ENCODE measurements around the gene C1QTNF9. TPM values are rescaled to one million over a fixed set of nuclear protein-coding genes. Genes with fewer than 3 reads are reported as not detected.

Gene C1QTNF9
- total RNA-seq, 4 donors from 2014 or later = 0.28 to 0.70 TPM; not detected in 2

DNA sequence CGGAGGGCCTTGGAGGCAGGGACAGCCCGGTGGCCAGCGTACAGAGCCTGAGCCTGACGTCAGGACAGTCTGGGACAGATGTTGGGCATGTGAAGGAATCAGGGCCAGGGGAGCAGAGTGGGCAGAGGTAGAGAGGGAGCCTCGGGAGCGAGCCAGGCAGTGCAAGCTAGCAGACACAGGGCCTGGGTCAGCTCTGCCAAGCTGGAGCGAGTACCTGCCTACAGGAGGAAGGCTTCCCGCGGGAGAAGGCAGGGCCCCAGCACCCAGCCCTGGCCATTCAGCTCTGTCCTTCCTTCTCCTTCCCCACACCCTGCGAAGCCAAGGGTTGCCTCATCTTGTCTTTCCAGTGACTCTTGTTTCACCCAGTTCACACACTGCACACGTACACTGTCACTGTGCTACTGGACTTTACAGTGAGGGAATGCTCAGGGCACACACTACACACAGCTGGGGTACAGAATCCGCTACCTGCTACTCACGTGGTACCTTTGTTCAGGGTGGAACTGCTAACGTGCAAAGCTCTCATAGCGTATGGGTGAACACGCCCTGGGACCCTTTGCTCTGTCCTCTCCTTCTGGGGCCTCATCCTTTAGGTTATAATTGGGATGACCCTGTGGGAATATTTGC is 9.8 kb upstream of the C1QTNF9 start:
- Histone ChIP-seq H3K27me3 (no peaks in the 10 kb centered on the region), H3K4me3 (no peak overlapping the region), H3K36me3 (no peaks in the 10 kb centered on the region), H3K4me1 (no peaks in the 10 kb centered on the region), H3K27ac (no peak overlapping the region), H3K9me3 (no peaks in the 10 kb centered on the region)
- no peak for TF ChIP-seq POLR2A (IDR thresholded peaks at IDR 0.05)
- TF ChIP-seq, protein P1, sequence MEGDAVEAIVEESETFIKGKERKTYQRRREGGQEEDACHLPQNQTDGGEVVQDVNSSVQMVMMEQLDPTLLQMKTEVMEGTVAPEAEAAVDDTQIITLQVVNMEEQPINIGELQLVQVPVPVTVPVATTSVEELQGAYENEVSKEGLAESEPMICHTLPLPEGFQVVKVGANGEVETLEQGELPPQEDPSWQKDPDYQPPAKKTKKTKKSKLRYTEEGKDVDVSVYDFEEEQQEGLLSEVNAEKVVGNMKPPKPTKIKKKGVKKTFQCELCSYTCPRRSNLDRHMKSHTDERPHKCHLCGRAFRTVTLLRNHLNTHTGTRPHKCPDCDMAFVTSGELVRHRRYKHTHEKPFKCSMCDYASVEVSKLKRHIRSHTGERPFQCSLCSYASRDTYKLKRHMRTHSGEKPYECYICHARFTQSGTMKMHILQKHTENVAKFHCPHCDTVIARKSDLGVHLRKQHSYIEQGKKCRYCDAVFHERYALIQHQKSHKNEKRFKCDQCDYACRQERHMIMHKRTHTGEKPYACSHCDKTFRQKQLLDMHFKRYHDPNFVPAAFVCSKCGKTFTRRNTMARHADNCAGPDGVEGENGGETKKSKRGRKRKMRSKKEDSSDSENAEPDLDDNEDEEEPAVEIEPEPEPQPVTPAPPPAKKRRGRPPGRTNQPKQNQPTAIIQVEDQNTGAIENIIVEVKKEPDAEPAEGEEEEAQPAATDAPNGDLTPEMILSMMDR (IDR thresholded peaks at IDR 0.05) = no peak
- intact Hi-C loops (cut with DNase I; ENCODE audit: low total_unique reads) = no loop called here
- DNase-seq = no peak

DNA sequence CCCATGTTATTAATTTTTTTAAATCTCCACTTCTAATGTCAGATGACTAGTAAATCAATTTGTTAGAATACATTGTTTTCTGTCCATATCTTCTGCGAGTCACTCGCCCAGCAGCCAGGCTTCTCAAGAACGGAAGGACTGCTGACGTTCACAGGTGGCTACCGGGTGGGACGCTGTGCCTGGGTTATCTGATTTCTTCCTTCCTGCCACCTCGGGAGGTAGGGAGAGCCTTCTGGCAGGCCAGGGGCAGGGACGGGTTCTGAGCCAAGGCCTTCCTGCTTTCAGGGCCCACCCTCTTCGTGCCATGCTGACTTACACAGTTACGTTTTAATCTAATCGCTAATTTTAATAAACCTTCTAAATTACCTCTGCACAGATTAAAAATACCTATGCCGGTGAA is 7.9 kb upstream of the C1QTNF9 start:
- Histone ChIP-seq H3K9me3 (no peaks in the 10 kb centered on the region), H3K27me3 (no peaks in the 10 kb centered on the region), H3K36me3 (no peaks in the 10 kb centered on the region), H3K4me3 (no peak overlapping the region), H3K4me1 (no peaks in the 10 kb centered on the region), H3K27ac (no peak overlapping the region)
- TF ChIP-seq, protein P1 (IDR thresholded peaks at IDR 0.05) = no peak
- TF ChIP-seq POLR2A (IDR thresholded peaks at IDR 0.05) = no peak
- intact Hi-C loops (cut with DNase I; ENCODE audit: low total_unique reads) = no loop called here
- no peak for DNase-seq

DNA sequence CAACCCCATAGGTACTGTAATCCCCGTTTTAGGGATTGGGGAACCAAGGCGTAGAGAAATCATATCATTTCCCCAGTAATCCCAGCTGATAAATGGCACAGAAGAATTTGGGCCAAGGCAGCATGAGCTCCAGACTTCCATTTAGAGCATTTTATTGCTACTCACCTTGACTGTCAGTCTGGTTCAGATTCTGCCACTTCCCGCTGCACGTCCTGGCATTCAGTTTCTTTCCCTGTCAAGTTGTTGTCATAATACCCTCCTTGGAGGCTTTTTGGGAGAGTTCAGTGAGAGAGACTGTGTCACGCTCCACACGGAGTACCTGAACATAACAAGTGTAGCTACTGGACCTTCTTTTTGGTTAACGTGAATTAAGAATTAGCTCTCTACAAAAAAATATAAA is 7.5 kb upstream of the C1QTNF9 start:
- Histone ChIP-seq H3K27me3 (no peaks in the 10 kb centered on the region), H3K36me3 (no peaks in the 10 kb centered on the region), H3K4me1 (no peaks in the 10 kb centered on the region), H3K4me3 (no peak overlapping the region), H3K27ac (no peak overlapping the region), H3K9me3 (no peaks in the 10 kb centered on the region)
- intact Hi-C loops (cut with DNase I; ENCODE audit: low total_unique reads) = no loop called here
- no peak for DNase-seq
- TF ChIP-seq, protein P1 (IDR thresholded peaks at IDR 0.05) = no peak
- no peak for TF ChIP-seq POLR2A (IDR thresholded peaks at IDR 0.05)

DNA sequence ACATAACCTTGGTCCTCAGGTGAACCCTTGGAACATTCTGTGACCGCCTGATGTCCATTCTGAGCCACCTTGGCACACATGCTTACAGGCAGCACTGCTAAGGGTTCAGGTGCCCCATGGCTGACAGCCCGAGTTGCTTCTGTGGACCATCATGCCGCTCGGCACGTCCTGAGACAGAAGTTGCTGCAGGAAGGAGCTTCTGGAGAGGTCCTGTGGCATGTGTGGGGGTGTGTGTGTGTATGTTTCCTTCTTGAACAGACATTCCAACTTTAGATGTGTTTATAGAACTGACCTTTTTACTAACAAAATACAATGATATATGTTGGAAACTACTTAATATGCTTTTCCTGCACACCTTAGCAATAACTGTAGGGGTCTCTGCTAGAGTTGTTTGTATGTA is 4.8 kb upstream of the C1QTNF9 start:
- no peak for DNase-seq
- Histone ChIP-seq H3K36me3 (no peaks in the 10 kb centered on the region), H3K4me1 (no peaks in the 10 kb centered on the region), H3K4me3 (no peak overlapping the region), H3K27ac (no peak overlapping the region), H3K9me3 (no peaks in the 10 kb centered on the region), H3K27me3 (no peaks in the 10 kb centered on the region)
- intact Hi-C loops (cut with DNase I; ENCODE audit: low total_unique reads) = no loop called here
- TF ChIP-seq, protein P1 (IDR thresholded peaks at IDR 0.05) = no peak
- no peak for TF ChIP-seq POLR2A (IDR thresholded peaks at IDR 0.05)

DNA sequence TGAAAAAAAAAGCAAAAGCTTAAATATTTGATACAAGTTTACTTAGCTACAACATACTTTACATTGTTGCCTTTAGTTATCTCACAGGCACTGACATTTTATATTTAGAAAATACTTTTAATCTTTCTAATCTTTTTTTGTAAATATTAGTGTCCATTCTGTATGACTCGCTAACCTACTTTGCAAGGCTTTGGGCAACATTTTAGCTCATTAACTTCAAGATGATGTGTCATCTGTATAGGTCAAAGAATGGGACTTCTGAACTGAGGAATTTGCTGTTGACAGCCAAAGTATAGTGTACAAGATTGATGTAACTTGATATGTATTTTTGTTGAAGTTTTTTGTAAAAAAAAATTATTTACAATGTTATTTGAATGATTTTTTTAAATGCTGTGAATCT is 2.7 kb upstream of the C1QTNF9 start:
- TF ChIP-seq, protein P1 (IDR thresholded peaks at IDR 0.05) = no peak
- no peak for TF ChIP-seq POLR2A (IDR thresholded peaks at IDR 0.05)

More for the DNA sequence above, 2.7 kb upstream of the C1QTNF9 start:
- intact Hi-C loops (cut with DNase I; ENCODE audit: low total_unique reads) = no loop called here
- no peak for DNase-seq
- Histone ChIP-seq H3K4me1 (no peaks in the 10 kb centered on the region), H3K27me3 (no peaks in the 10 kb centered on the region), H3K4me3 (no peak overlapping the region), H3K27ac (no peak overlapping the region), H3K36me3 (no peaks in the 10 kb centered on the region), H3K9me3 (no peaks in the 10 kb centered on the region)
